Measurements from ENCODE around the gene MRPS18C.
A peak's percentile ranks its signal among the peaks of the same experiment; 100 is the strongest.

MRPS18C gene

DNA sequence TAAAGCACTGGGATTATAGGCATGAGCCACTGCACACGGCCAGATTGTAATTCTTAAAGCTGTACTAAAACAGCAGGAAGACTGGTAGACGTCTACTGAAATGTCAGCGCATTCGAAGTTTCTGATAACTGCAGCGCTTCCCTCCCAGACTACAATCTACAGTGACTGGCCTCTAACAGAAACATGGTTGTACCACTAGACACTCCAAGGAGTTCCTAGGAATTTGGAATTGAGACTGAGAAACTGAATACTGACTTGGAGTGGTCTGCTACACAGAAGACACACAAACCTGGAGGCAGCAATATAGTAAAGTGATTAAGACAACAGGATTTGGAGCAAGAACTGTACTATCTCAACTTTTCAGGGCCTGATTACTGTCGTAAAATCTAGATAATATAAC is 1.2 kb upstream of the MRPS18C start:
- Histone ChIP-seq H3K36me3 (peaks cover 31% of the 10 kb centered on the region), H3K9me3 (ENCODE audit: severe bottlenecking) (no peaks in the 10 kb centered on the region), H3K27ac (no peak overlapping the region), H3K4me3 (ENCODE audit: low read depth, low read length) (peak overlapping the region; percentile 75), H3K27me3 (ENCODE audit: insufficient read depth, low read depth, severe bottlenecking) (no peaks in the 10 kb centered on the region)
- TF ChIP-seq, protein P1, sequence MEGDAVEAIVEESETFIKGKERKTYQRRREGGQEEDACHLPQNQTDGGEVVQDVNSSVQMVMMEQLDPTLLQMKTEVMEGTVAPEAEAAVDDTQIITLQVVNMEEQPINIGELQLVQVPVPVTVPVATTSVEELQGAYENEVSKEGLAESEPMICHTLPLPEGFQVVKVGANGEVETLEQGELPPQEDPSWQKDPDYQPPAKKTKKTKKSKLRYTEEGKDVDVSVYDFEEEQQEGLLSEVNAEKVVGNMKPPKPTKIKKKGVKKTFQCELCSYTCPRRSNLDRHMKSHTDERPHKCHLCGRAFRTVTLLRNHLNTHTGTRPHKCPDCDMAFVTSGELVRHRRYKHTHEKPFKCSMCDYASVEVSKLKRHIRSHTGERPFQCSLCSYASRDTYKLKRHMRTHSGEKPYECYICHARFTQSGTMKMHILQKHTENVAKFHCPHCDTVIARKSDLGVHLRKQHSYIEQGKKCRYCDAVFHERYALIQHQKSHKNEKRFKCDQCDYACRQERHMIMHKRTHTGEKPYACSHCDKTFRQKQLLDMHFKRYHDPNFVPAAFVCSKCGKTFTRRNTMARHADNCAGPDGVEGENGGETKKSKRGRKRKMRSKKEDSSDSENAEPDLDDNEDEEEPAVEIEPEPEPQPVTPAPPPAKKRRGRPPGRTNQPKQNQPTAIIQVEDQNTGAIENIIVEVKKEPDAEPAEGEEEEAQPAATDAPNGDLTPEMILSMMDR (IDR thresholded peaks at IDR 0.05; ENCODE audit: low read depth, low read length) = no peak
- DNase-seq = no peak

DNA sequence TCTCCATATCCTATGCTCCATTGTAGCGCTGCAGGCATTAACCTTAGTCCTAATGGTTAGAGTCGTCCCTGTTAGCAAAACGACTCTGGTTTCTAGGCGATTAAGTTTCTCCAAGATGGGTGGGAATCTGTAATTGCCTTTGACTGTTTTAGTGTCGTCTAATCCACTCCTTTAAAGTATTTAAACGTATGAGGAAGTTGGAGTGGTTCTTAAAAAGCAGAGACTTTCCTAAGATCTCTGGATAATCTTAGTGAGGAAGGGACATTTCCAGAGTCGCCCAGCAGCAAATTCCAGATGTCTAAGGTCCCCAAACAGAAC is 285 bp downstream of the MRPS18C start:
- TF ChIP-seq, protein P1 (IDR thresholded peaks at IDR 0.05; ENCODE audit: low read depth, low read length) = no peak
- Histone ChIP-seq H3K4me3 (ENCODE audit: low read depth, low read length) (peak overlapping the region; percentile 75), H3K27ac (peak overlapping the region; percentile 84), H3K27me3 (ENCODE audit: insufficient read depth, low read depth, severe bottlenecking) (no peaks in the 10 kb centered on the region), H3K36me3 (peaks cover 45% of the 10 kb centered on the region), H3K9me3 (ENCODE audit: severe bottlenecking) (no peaks in the 10 kb centered on the region)
- DNase-seq = no peak

DNA sequence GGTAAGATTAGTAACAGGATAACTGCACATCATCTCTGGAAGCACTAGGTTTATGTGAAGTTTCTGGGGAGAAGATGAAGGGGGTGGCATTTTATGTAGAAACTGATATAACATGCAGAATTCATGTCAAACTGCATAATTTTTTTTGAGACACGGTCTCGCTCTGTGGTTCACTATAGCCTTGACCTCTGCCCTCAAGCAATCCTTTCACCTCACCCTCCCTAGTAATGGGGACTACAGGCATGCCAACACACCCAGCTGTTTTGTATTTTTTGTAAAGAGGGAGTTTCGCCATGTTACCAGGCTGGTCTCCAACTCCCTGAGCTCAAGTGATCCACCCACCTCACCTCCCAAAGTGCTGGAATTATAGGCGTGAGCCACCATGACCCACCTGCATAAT is 17.6 kb downstream of the MRPS18C start:
- no peak for DNase-seq
- no peak overlapping the region for H3K4me3 ChIP-seq (ENCODE audit: low read depth, low read length)
- TF ChIP-seq, protein P1 (IDR thresholded peaks at IDR 0.05; ENCODE audit: low read depth, low read length) = no peak
- H3K36me3 ChIP-seq = no peaks in the 10 kb centered on the region
- H3K27me3 ChIP-seq (ENCODE audit: insufficient read depth, low read depth, severe bottlenecking) = no peaks in the 10 kb centered on the region
- no peak overlapping the region for H3K27ac ChIP-seq
- no peaks in the 10 kb centered on the region for H3K9me3 ChIP-seq (ENCODE audit: severe bottlenecking)

DNA sequence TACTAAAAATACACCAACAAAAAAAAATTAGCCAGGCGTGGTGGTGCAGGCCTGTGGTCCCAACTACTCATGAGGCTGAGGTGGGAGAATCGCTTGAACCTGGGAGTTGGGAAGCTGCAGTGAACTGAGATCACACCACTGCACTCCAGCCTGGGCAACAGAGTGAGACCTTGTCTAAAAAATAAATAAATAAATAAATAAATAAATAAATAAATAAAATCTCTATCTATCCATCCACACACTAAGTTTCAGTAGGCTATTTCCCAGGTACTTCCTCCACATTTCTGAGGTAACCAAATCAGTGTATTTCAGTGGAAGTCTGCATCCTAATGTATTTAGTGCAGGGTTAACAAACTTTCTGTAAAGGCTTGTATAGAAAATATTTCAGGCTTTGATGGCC is 18.1 kb downstream of the MRPS18C start:
- DNase-seq = no peak
- no peaks in the 10 kb centered on the region for H3K36me3 ChIP-seq
- no peaks in the 10 kb centered on the region for H3K27me3 ChIP-seq (ENCODE audit: insufficient read depth, low read depth, severe bottlenecking)
- no peaks in the 10 kb centered on the region for H3K9me3 ChIP-seq (ENCODE audit: severe bottlenecking)
- H3K4me3 ChIP-seq (ENCODE audit: low read depth, low read length) = no peak overlapping the region
- H3K27ac ChIP-seq = no peak overlapping the region
- TF ChIP-seq, protein P1 (IDR thresholded peaks at IDR 0.05; ENCODE audit: low read depth, low read length) = no peak

DNA sequence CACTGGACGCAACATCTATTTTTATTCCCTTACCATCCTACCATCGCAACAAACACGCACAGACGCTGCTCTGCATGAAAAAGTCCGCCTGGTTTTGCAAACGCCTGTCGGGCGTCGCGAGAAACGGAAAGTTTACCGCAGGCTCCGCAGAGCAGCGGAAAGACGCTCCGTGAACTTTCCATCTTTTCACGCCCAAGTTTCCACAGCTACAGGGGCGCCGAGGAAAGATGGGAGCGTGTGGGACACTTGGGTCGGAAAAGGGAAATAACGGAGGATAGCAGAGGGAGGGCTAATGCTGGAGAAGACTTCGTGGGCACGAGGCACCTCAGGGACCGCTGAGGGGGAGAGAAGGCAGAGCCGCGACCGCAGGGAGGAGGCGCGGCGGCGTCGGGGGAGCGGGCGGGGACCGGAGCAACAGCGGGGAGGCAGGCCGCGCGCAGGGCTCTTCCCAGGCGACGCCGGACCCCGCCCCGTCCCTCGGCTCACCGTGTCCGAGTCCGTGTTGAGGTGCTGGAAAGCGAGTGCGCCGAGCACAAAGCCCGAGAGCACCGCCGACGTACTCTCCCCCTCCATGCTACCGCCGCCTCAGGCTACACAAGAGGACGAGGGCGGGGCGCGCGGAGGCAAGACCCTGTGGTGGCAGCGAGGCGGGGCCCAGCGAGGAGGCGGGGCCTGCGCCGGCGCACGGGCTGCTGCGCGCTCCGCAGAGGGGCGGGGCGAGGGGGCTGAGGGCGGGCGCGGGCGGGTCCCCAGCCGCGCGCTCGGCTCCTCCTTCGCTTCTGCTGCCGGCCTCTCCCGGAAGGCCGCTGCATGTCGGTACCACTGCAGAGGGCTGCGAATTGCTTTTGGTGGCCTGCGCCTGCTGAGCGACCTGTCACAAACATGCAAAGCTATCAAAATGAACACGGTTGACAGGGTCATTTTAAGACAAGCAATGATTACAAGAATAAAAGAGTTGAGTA is 28.9 kb downstream of the MRPS18C start, which contains the start of gene ABRAXAS1:
Gene ABRAXAS1 (minus strand): TSS at position 601 of the 962 bp plus-strand sequence. CDS start 28 bp downstream, at position 573.
- Histone ChIP-seq H3K27ac (peak within 1 kb of the TSS; percentile 80), H3K9me3 (ENCODE audit: severe bottlenecking) (no peaks in the 10 kb centered on the region), H3K4me3 (ENCODE audit: low read depth, low read length) (peak within 1 kb of the TSS; percentile 59), H3K27me3 (ENCODE audit: insufficient read depth, low read depth, severe bottlenecking) (no peaks in the 10 kb centered on the region), H3K36me3 (no peaks in the 10 kb centered on the region)
- DNase-seq = peak; percentile 94
- TF ChIP-seq, protein P1 (IDR thresholded peaks at IDR 0.05; ENCODE audit: low read depth, low read length) = no peak
